GM19395 (cell line): ENCODE measurements around the gene NAA15.
"Not testable (repeated sequence)": the region's sequence is repeated elsewhere in the genome, so short reads cannot be mapped to it uniquely, and the experiment has no call there.

Experiments used
- ATAC-seq: cut with Tn5 transposase; IDR thresholded peaks from one replicate; pipeline ENCODE4 v1.9.1; 2021; ENCODE audit warnings: mild to moderate bottlenecking, moderate library complexity; ENCODE audit not compliant: unreplicated experiment

The NAA15 gene

GRCh38 chr4:139447078-139447477, 145.8 kb downstream of the NAA15 start:
- not testable (repeated sequence) for ATAC-seq

- ATAC-seq: no peak
Observed at GRCh38 chr4:139450586-139450985, 149.3 kb downstream of the NAA15 start.

- no peak for ATAC-seq
Observed at GRCh38 chr4:139451997-139452396, 150.7 kb downstream of the NAA15 start.

GRCh38 chr4:139453041-139453370, 151.7 kb downstream of the NAA15 start:
- ATAC-seq: peak; percentile 65

GRCh38 chr4:139453371-139454110, 152.2 kb downstream of the NAA15 start:
- peak; percentile 87 for ATAC-seq

- peak; percentile 2 for ATAC-seq
Observed at GRCh38 chr4:139454111-139455045, 153.1 kb downstream of the NAA15 start, which contains the start of gene RAB33B. RAB33B (plus strand) TSS chr4:139454121; CDS start chr4:139454196, 75 bp downstream.

- ATAC-seq: no peak
Observed at GRCh38 chr4:139455126-139455538, 153.8 kb downstream of the NAA15 start.

GRCh38 chr4:139457318-139457717, 156.0 kb downstream of the NAA15 start:
- ATAC-seq: no peak

GRCh38 chr4:139458543-139458942, 157.2 kb downstream of the NAA15 start:
- no peak for ATAC-seq

- no peak for ATAC-seq
Observed at GRCh38 chr4:139458999-139459398, 157.7 kb downstream of the NAA15 start.

GRCh38 chr4:139460565-139460964, 159.3 kb downstream of the NAA15 start:
- ATAC-seq: no peak

- ATAC-seq: no peak
Observed at GRCh38 chr4:139461022-139461628, 159.8 kb downstream of the NAA15 start.

- ATAC-seq: not testable (repeated sequence)
Observed at GRCh38 chr4:139464512-139464911, 163.2 kb downstream of the NAA15 start.

- no peak for ATAC-seq
Observed at GRCh38 chr4:139465922-139466321, 164.6 kb downstream of the NAA15 start.

- not testable (repeated sequence) for ATAC-seq
Observed at GRCh38 chr4:139468756-139469155, 167.5 kb downstream of the NAA15 start.

GRCh38 chr4:139469216-139469615, 167.9 kb downstream of the NAA15 start:
- ATAC-seq: no peak
